T-helper 1 cell (primary cell): ENCODE results near the gene RPL10A.
A peak's percentile ranks its signal among the peaks of the same experiment; 100 is the strongest.

Experiments
- DNase-seq, 5 donors: peaks; one replicate each; pipeline ENCODE4 v3.0.0-alpha.2; 2012 to 2020

RPL10A gene

DNA sequence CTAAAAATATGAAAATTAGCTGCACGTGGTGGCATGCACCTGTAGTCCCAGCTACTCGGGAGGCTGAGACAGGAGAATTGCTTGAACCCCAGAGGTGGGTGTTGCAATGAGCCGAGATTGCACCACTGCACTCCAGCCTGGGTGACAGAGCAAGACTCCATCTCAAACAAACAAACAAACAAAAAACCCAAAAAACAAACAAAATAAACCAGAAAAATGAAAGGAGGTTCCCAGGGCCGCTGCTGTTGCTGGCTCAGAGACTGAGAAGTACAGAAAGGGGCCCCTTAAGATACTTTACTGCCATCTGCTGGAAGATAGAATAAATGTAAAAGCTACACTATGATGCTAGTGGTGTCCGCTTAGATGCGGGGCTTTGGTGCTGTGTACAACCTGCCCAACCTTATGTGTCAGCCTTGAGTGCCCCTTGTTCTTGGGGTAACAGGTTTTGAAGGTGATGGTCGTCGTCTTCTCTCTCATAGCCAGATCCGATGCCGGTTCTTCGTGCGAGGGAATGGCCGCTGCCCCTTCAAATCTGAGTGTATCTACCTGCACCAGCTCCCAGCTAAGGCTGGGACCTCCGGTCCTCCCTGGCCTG lies 18.8 kb upstream of the RPL10A start:
- peak in 3 of 5 donors; percentile 24 to 78 (median 32) for DNase-seq

DNA sequence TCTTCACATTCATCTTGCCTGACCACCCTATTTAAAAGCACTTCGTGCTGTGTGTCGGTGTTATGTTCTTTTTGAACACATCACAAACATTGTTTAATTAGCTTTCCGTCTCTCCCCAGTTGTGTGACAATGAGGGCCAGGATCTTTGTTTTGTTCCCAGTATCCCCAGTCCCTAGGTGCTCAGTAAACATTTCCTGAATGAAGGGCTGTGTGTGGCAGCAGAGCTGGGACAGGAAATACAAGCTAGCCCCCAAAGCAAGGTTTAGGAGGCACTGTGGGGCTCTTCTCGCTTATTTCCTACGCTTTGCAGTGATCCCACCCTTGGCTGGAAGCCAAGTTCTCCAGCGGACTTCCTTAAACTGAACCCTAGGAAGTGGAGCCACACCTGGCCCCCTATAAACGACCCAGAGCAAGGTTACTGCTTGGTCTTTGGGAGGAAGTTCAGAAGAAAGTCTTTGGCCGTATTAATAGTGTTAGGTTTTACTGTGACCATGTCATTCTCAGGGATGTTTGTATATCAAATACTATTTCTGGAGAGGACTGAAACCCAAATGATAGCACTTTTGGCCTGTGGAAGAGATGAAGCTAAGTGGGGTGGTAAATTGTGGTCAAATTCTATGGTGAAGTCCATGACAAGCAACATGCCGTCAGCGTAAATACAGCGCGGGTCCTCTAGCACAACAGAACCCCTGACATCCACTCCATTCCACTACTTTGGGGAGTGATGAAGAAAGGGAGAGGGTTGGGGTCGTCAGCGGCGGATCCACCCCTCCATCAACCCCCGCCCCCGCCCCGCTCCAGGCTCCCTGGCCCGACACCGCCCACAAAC lies 16.6 kb upstream of the RPL10A start:
- no peak for DNase-seq

DNA sequence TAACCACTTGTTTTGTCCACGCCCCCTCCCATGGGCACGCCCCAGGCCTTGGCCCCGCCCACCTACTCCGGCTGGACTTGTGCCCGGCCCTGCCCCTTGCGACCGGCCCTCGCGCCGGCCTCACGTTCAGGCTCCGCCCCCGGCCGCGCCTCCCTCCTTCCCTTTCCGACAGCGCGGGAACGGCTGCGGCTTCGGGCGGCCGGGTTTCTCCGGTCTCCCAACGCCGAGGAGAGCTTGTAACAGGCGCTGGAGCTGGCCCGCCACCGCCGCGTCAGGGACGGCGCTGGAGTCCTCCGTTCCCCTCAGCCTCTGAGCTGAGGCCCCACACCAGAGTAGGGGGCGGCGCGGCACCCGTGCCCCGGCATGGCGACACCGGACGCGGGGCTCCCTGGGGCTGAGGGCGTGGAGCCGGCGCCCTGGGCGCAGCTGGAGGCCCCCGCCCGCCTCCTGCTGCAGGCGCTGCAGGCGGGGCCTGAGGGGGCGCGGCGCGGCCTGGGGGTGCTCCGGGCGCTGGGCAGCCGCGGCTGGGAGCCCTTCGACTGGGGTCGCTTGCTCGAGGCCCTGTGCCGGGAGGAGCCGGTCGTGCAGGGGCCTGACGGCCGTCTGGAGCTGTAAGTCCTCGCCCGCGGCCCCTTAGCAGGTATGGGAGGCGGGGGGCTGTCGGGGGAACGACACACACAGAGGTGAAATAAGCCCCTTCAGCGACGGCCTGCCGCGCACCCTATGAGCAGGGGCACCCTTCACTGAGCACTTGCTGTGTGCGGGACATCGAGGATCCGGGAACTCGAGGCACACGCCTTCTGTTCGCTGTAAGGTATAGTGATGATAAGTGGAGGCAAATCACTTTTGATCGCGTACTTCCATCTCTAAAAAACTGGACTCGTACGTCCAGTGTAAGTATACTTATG lies 15.8 kb upstream of the RPL10A start, which contains the start of gene FANCE:
Gene FANCE (plus strand): TSS at position 156 of the 908 bp plus-strand sequence. CDS start 208 bp downstream, at position 364.
- DNase-seq = peak; percentile 78 to 93 (median 84)

DNA sequence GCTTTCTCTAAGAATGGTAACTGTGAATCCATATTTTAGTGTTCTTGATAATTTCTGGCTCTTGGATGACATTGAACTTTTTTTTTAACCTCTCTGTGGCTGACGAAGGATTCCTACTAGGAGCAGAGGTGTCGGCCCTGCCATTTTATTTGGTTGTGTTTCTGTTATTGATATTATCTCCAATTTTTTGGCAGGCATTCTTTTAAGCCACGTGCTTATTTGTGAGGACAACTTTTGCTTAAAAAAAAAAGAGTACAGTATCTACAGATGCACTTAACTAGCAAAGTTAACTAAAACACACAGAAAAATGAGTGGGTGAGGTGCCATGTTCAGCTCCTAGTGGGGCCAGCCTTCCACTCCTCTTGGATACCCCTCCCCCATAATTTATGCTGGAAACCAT lies 15.0 kb upstream of the RPL10A start:
- no peak for DNase-seq

DNA sequence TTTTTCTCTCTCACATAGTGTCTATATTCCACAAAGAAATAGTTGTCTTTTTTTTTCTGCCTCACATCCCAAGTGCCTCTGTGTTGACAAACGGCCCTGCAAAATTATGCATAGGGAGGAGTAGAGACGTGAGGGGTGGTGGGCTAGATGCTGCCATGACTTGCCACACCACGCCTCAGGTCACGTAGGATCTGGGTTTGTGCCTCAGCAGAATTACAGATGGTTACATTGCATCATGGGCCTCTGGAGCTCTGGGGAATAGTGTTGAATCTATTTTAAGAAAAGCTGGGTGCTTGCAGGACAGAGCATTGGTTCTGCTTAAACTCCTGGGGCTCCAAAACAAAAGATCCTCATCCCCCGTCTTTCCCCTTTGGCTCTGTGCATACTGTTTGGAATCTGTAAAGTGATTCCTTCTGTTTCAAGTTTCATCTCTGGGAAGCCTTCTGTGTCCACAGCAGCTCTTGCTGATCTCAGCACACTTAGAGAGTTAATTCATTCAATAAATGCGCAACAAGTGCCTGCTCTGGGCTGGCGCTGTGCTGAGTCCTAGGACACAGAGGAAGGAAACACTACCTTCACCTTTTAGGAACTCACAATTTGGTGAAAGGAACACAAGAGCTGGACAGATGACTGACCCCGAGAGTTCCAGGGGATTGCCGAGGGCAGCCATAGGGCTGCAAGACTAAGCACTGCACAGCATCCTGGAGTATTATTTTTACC lies 13.7 kb upstream of the RPL10A start:
- DNase-seq = no peak

DNA sequence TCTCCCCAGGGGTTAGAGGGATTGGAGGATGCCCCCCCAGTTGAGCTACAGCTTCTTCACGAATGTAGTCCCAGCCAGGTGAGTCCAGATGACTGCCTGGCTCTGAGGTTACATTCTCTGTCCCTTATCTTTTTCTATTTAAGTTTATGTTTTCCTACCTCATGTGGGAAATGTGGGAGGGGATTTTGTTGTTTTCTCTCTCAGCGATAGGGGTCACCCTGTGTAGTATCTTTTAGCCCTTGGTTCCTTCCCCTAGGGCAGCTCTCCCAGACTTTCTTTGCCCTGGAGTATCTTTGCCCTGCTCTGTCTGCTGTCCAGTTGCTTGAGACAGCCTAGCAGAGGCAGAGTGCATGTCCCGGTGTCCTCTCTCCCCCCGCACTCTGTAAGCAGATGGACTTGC lies 10.3 kb upstream of the RPL10A start:
- no peak for DNase-seq

DNA sequence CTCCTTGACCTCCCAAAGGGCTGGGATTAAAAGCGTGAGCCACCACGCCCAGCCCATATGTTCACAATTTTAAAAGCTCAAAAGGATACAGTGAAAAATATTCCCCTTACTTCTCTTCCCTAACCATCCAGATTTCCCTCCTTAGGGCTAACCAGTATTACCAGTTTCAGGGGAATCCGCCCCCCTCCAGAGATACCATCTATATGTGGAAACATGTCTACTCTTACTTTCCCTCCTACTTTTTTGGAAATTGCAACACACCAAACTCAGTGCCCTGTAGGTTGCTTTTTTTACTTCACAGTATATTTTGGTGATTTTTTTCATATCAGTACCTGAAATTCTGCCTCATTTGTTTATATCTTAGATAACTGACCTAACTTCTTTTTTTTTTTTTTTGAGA lies 6.9 kb upstream of the RPL10A start:
- DNase-seq = no peak

DNA sequence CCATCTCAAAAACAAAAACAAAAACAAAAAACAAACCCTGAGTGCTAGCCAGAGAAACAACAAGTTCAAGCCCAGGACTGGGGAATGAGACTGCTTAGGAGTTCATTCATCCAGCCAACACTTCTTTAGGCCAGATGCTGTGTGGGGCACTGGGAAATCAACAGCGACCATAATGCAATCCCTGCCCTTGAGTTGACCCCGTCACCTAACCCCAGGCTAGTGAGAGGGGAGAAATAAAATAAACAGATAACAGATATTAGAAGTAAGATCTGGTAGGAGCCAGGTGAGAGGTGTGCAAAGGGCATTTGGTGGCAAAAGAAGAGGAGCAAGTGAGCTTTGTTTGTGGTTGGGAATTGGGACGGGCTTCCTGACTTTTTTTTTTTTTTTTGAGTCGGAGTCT lies 4.9 kb upstream of the RPL10A start:
- DNase-seq = no peak

DNA sequence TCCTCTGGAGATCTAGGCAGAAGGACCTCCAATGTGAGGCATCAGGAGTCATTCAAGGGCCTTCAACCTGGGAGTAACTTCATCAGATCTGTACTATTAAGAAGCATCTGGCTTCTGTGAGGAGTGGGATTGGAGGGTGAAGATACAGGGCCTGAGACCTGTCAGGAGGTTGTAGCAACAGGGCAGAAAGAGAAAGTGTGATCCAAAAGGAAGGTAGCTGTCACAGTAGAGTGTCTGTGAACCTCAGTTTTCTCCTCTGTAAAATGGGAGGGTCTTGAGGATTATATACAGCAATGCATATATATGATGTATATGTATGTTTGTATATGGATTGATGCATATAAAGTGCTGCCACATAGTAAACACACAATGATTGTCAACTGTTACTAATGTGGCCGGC lies 2.6 kb upstream of the RPL10A start:
- DNase-seq = no peak

DNA sequence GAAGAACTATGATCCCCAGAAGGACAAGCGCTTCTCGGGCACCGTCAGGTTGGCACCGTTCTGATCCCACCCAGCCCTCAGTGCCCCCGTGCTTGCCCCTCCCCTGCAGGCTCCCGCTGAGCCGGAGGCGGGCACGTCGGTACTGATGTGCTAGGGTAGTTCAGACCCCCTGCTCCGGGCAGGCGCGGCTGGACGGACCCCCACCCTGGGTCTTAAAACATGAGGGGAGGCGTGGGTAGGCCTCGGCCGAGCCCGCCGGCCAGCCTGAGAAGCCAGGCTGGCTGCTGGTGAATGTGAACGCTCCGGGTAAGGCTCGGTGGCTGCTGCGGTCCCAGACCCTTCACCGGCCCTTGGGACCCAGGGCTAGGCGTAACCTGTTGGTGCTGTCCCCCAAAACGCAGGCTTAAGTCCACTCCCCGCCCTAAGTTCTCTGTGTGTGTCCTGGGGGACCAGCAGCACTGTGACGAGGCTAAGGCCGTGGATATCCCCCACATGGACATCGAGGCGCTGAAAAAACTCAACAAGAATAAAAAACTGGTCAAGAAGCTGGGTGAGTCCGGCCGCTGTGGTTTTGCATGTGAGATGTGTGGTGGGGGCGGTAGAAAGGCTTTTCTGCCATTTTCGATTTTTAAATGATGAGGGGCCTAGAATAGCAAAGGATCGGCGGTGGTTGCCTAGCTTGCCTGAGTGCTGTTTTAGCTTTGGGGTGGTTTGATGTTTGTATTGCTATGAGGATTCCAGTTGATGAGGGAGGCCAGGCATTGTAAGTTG lies 964 bp downstream of the RPL10A start:
- DNase-seq = no peak

DNA sequence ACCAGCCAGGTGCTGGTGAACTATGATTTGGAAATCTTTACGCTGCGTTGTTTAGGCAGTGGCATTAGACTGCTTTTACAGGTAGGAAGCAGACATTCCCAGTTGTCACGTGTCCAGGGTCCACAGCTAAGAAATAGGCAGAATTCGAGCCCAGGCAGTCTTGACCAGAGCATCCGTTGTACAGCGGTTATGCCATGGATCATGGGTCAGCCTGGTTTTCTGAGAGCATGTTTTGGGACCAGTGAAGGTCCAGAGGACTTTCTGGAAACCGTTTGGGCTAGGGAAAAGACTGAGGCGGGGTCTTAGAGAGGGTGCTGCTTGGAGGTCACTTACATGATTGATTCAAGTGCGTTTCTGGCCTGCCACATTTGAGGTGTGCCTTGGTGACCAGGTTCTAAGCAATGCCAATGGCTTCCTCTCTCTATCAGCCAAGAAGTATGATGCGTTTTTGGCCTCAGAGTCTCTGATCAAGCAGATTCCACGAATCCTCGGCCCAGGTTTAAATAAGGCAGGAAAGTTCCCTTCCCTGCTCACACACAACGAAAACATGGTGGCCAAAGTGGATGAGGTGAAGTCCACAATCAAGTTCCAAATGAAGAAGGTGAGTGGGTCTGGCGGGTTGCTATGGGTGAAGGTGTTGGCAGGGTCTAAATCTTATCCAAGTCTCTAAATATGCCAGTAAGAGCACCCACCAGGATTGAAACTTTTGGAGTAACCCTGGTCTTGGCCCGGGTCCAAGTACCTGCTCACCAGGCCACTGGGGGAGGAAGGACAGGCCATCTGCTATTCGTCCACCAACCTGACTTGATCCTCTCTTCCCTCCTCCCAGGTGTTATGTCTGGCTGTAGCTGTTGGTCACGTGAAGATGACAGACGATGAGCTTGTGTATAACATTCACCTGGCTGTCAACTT lies 1.8 kb downstream of the RPL10A start:
- DNase-seq = no peak

DNA sequence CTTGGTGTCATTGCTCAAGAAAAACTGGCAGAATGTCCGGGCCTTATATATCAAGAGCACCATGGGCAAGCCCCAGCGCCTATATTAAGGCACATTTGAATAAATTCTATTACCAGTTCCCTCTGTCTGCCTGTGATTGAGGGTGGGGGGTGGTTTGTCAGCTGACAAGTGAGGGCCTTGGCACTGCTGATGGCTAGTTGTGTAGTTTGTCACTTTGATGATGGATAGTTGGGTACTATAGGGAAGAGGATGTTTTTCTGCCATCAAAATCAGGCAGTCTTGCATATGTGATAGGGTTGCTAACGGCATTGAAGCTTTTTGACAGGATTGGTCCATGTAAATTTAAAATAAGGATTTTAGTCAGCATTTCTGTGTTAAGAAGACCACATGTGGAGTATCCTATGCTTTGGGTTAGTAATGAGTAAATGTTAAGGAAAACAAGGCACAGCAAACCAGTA lies 2.5 kb downstream of the RPL10A start:
- DNase-seq = no peak

DNA sequence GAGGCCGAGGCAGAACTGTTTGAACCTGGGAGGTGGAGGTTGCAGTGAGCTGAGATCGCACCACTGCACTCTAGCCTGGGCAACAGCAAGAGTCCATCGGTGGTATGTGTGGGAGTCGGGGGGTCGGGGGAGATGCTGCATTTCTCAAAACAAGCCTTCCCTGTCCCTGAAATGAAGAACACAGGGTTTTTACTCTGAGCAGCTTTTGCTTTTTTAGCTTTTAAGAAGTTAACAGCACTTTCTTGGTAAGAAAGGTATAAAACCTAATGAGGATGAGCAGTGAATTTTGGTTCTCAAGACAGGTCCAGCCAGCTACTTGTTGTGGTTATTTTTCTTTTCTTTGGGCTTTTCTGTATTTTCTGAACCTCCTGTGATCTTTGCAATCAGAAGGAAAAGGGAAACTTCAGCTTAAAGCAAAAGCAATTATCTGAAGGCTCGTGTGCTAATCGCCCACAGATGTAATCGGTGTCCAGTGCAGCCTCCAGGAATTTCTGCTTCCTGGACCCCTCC lies 3.7 kb downstream of the RPL10A start:
- DNase-seq = no peak

DNA sequence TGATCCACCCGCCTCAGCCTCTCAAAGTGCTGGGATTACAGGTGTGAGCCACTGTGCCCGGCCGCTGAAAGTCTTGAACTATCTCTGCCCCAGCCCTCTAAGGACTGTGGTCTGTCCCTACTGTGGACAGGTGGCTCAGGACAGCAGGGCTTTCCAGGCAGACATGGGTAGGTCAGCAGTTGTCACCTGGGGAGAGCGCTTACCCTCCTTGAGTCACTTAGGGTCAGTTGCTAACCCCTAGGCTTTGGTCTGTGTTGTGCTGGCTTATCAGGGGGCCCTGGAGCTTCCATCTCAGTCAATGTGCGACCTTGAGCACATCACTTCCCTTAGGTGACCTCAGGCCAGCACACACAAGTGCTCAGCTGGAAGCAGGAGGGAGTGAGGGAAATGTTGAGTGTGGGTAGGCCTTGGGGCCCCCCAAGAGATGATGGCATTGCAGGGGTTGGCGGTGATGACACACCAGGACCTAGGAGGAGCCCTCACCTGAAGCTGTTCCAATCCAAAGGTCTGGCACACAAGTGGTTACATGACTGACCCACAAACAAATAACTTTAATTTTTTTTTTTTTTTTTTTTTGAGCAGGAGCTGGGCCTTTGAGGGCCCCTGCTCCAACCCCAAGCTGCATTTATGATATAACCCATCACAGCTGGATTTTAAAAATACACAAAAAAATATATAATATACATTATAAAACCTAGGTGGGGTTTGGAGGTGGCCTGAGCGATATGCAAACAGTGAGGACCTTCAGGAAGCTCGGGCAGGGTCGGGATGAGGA lies 5.1 kb downstream of the RPL10A start:
- no peak for DNase-seq

DNA sequence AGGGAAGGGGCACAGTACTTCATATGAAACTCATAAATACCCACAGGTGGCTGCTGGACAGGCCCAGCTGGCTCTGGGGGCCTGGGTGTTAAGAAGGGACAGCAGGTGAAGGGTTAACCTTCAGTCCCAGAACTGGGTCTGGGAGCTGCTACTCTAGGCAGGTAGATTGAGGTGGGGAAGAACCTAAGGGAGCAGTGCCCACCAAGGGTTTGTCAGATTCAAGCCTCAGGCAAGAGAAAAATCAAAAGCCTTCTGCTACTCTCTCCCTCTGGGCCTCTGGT lies 5.6 kb downstream of the RPL10A start:
- no peak for DNase-seq

DNA sequence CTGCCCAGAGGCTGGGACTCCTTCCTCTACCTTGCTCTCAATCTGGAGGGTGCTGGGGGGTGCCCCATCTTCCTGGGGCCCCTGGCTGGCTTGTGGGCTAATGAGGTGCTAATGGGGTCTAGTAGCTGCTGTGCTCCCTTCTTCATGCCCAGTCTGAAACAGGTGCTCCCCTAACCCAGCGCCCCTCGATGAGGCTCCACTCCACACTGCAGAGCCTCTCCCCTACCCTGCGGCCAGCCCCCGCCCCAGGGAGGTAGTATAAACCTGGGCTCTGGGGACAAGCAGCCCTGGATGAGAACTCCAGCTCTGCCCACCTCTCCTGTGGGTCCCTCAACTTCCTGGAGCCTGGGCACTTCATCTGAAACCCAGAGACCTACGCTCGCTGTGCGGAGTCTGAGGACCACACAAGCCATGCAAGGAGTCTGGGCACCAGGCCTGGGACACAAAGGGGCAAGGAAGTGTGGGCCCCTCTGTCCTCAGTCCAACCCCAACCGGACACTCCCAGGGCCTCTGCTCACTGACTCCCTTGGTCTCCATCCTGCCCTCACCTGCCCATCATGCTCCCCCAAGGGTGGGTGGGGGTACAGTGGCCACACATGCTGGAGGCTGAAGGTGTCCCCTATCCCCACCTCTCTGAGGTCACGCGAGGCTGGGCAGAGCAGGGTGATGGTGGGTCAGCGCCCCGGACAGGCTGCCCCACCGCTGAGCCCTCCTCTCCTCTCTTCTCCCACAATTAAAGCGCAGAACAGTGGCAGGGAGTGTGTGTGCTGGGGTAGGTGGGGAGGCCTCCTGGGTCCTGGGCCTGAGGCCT lies 6.1 kb downstream of the RPL10A start:
- no peak for DNase-seq

DNA sequence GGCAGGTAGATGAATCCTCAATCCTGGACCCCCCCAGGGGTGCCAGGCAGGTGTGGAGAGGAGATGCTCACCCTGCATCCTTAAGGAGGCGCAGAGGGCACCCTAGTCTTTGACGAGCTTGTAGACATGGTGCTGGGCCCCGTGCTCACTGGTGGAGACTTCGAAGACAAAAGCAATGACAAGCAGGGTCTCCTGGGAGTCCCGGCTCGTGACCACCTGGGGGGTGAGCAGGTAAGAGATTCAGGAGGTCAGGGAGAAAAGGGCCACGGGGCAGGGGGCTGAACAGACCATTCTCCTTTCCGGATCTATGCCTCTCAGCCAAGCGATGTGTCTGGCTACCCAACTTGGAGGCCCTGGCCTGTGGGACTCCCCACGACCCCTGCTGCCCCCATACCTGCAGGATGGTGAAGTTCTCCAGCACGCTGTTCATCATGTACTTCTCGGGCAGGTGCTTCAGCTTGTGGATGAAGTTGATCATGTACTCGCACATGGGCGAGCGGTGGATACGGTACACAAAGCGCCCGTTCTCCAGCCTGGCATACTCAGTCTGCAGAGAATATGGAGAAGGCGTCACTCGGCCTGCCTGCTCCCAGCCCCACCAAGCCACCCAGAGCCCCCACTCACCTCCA lies 6.9 kb downstream of the RPL10A start:
- DNase-seq = no peak

DNA sequence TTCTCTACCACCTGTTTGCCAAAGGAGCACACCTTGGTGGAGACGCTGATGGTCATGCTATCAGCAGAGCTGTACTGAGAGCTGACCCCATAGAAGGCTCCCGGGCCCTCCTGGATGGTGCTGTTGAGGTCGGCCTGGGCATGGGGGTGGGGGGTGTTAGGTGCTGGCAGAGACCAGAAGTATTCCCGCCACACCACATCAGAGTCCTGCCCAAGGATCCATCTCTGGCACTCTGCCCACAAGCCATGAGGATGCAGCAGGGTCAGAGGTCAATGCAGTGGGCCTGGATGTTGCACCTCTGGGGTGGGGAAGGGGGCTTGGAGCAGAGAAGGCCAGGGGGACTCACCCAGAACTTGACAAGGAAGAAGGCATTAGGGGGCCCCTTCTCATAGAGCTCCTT lies 7.4 kb downstream of the RPL10A start:
- no peak for DNase-seq
